Testis (tissue), 2 donors: ENCODE measurements around the gene SHANK2.

Source experiments
- POLR2A ChIP-seq: fragments of 450-650 bp; IDR thresholded peaks from one replicate; pipeline ENCODE4 v1.6.1; 2017; ENCODE audit warnings: antibody characterized with exemption, mild to moderate bottlenecking, moderate library complexity
- TF ChIP-seq, protein P1 (sequence below), 3 experiments: fragments of 450-650 bp in 2 of 3; fragments of 200-600 bp in 1 of 3; sonication (generic) in 1 of 3; IDR thresholded peaks; one replicate each; pipeline ENCODE4 v1.5.1; 2016 to 2019; ENCODE audit warnings: antibody characterized with exemption in 3 of 3, mild to moderate bottlenecking in 2 of 3, moderate library complexity in 1 of 3

DNA sequence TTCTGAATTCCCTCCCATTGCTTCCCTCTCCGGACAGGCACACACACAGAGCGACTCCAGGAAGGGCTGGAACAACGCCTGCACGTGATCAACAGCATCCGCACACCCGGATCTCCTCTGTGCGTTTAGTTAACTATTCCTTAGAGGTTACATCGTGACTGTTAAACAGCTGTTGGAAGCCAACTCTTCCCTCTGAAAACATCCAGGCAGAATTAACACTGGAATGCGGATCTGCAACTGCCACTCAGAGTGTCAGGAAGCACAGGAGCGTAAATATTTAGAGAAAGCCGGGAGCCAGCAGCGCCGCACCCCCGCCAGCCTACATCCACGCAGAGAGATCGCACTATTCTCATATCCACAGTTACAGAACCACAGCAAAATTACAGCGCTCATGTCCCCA, 46.2 kb downstream of the SHANK2 start:
- TF ChIP-seq, protein P1, sequence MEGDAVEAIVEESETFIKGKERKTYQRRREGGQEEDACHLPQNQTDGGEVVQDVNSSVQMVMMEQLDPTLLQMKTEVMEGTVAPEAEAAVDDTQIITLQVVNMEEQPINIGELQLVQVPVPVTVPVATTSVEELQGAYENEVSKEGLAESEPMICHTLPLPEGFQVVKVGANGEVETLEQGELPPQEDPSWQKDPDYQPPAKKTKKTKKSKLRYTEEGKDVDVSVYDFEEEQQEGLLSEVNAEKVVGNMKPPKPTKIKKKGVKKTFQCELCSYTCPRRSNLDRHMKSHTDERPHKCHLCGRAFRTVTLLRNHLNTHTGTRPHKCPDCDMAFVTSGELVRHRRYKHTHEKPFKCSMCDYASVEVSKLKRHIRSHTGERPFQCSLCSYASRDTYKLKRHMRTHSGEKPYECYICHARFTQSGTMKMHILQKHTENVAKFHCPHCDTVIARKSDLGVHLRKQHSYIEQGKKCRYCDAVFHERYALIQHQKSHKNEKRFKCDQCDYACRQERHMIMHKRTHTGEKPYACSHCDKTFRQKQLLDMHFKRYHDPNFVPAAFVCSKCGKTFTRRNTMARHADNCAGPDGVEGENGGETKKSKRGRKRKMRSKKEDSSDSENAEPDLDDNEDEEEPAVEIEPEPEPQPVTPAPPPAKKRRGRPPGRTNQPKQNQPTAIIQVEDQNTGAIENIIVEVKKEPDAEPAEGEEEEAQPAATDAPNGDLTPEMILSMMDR (IDR thresholded peaks at IDR 0.05) = no peak
- no peak for TF ChIP-seq POLR2A
